Sigmoid colon (tissue), 7 donors: Measurements from ENCODE around the gene TPH1. TPM values are rescaled to one million over a fixed set of nuclear protein-coding genes. Genes with fewer than 3 reads are reported as not detected.

Experiments
- polyA plus RNA-seq, 3 donors: library from polyadenylated mRNA; stranded (reverse); fragments of 200-250 nt; gene quantifications; one replicate each; pipeline ENCODE4 v1.2.3, GENCODE V29; 2013
- total RNA-seq, 4 donors: library from RNA; depleted of rRNA; stranded (reverse); fragments of >200 nt; gene quantifications; one replicate each; pipeline ENCODE4 v1.1.0, GENCODE V29; 2016
- donor health status: healthy with polysubstance abuse.
- donor health status: Bipolar disorder and iron deficiency.
- donor health status: healthy.

The TPH1 gene
- total and polyA plus RNA-seq, 7 donors, result 0.28 to 4.6 (median 0.79) TPM

Other genes with a start within 250 kb of the TPH1 start
- 10 to 100 TPM; 28.8 to 50.4 (median 44.6) TPM for gene SERGEF, start 33.2 kb downstream of the TPH1 start, total RNA-seq
- 10 to 100 TPM; 24.0 to 30.7 (median 30.6) TPM for gene SERGEF, start 33.2 kb downstream of the TPH1 start, polyA plus RNA-seq
- gene SAAL1, start 59.8 kb upstream of the TPH1 start, total RNA-seq, result 10 to 100 TPM in 2 of 4 donors, 1 to 10 TPM in 2; 8.7 to 14.4 (median 11.0) TPM
- 10 to 100 TPM in 2 of 3 donors, 1 to 10 TPM in 1; 7.2 to 12.7 (median 11.5) TPM for gene SAAL1, start 59.8 kb upstream of the TPH1 start, polyA plus RNA-seq
- not detected for gene MRGPRX3, start 86.3 kb upstream of the TPH1 start, total RNA-seq
- not detected for gene MRGPRX3, start 86.3 kb upstream of the TPH1 start, polyA plus RNA-seq
- gene MRGPRX4, start 126.6 kb upstream of the TPH1 start, total RNA-seq, result not detected
- not detected for gene MRGPRX4, start 126.6 kb upstream of the TPH1 start, polyA plus RNA-seq
- not detected for gene SAA4, start 190.5 kb upstream of the TPH1 start, total RNA-seq
- gene SAA4, start 190.5 kb upstream of the TPH1 start, polyA plus RNA-seq, result under 1 TPM in 1 of 3 donors, not detected in 2; 0.93 TPM
- gene SAA2, start 202.4 kb upstream of the TPH1 start, total RNA-seq, result 10 to 100 TPM in 1 of 4 donors, under 1 TPM in 1, not detected in 2; 0.41 to 10.3 TPM
- gene SAA2, start 202.4 kb upstream of the TPH1 start, polyA plus RNA-seq, result 10 to 100 TPM in 1 of 3 donors, 1 to 10 TPM in 1, not detected in 1; 7.8 to 69.2 TPM
- gene SAA1, start 220.0 kb upstream of the TPH1 start, total RNA-seq, result 10 to 100 TPM in 1 of 4 donors, 1 to 10 TPM in 2, not detected in 1; 1.6 to 68.8 (median 1.9) TPM
- gene SAA1, start 220.0 kb upstream of the TPH1 start, polyA plus RNA-seq, result 100 to 1,000 TPM in 1 of 3 donors, 10 to 100 TPM in 1, 1 to 10 TPM in 1; 5.5 to 250 (median 11.4) TPM